NCI-H146 treated with DMSO at 0.1 percent for 48 hours (cell line): ENCODE results near the gene TREH.
"Not testable (repeated sequence)": the region's sequence is repeated elsewhere in the genome, so short reads cannot be mapped to it uniquely, and the experiment has no call there.

ENCODE experiments used
- DNase-seq: peaks from one replicate; lab custom pipeline; 2025; ENCODE audit not compliant: unreplicated experiment; lab: John Stamatoyannopoulos, UW

The TREH gene

DNA sequence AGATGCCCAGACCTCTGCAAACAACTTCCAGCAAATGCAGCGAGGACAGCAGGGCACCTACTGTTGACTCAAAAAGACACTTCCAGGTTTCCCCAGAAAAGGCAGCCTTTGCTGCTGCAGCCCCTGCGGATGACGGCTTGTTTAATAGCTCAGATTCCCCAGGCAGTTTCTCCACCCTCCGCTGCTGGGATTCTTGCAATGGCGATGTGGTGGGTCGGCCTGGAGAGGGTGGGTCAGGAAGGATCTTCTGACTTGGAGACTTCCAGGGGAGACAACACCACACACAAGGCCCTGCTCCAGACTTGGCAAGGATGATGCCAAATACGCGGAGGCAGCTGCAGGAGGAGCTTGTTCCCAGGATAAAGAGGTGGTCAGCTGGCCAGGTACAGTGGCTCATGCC is 17.9 kb upstream of the TREH start:
- DNase-seq: no peak

DNA sequence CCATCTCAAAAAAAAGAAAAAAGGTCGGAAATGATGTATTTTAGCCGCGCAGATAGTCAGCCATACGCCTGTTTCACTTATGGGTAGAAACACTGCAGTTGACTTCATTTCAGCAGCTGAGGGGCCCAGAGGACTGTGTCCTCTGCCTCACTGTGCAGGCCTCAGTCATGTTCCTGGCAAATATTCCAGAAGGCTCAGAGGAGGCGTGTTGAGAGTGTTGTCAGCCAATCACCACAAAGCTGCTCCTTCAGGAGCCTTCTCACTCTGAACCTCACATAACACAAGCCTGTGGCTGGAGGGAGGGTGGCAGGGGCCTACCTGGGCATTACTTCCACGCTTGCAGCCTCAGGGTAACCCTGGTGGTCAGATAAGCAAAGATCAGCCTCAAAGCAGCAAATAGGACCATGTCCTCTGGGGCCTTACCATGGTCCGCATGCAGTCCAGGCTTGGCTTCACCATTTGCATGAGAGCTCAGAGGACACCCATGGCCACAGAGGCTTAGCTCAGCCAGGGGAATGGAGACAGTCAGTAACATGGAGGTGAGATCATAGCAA is 17.3 kb upstream of the TREH start:
- no peak for DNase-seq

DNA sequence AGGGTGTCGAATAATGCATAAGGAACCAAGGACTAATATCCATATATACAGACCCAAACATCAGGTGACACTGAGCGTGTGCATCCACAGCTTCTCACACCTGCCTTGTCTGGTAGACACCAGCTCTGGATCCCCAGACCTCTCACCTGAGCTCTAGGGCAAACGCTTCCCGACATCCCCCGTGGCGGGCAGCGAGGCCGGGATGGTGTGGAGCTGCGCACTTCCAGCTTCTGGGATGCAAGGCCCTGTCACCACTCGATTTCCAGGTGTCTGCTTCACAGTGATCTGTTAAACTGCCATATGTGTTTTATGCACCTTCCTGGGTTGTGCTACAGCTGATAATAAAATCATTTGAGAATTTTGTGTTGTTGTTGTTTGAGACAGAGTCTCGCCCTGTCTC is 15.3 kb upstream of the TREH start:
- DNase-seq: no peak

DNA sequence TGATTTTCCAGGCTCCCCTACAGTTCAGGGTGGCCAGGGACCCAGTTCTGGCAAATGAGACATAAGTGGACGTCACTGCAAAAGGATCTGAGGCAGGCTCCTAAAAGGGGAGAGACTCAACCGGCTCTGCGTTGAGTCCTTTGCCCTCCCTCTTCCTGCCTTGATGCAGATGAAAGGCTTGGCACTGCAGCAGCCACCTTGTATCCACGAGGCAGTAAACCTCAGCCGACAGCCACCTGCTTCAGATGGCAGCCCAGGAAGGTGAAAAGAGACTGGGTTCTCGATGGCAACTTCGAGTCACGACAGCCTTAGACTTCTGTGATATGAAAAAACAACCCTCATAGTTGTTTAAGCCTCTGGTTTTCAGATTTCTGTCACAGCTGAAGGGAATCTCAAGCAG is 14.7 kb upstream of the TREH start:
- no peak for DNase-seq

DNA sequence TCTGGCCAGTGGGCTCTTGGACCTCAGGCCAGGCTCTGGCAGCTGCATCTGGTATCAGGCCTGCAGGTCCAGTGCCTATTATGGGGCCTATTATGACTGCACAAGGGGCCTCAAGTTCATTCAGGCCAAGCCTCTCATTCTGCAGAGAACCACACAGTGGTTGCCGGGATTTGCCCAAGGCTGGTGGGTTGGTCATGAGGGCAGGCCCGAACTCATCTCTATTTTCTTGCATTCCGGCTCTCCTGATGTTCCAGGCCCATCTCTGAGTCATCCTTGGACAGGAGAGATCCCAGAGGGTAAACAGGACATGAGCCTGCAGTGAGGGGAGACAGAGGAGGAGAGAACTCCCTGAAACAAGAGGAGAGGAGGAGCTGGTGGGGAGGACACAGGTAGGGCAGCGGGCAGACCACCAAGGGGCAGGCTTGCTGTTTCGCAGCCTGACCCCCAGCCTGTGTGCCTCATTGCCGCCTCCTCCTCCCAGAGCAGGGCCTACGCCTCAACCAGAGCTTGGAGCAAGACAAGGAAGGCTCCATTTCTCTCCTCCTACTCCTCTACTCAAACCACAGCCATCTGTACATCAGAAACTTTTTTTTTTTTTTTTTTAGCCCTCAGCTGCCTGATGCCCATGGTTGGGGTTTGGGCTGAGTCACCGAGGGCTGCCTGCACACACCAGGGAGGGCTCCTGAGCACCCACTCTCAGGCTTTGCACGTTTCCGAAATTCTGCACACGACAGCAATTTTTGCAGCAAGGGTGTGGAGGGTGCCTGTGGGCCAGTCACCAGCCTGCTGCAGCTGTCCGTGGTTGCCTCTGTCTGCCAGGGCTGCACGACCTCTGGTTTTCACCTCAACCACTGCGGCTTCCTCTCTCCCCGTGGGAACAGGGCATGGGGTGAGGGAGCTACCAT is 12.7 kb upstream of the TREH start:
- DNase-seq: no peak

DNA sequence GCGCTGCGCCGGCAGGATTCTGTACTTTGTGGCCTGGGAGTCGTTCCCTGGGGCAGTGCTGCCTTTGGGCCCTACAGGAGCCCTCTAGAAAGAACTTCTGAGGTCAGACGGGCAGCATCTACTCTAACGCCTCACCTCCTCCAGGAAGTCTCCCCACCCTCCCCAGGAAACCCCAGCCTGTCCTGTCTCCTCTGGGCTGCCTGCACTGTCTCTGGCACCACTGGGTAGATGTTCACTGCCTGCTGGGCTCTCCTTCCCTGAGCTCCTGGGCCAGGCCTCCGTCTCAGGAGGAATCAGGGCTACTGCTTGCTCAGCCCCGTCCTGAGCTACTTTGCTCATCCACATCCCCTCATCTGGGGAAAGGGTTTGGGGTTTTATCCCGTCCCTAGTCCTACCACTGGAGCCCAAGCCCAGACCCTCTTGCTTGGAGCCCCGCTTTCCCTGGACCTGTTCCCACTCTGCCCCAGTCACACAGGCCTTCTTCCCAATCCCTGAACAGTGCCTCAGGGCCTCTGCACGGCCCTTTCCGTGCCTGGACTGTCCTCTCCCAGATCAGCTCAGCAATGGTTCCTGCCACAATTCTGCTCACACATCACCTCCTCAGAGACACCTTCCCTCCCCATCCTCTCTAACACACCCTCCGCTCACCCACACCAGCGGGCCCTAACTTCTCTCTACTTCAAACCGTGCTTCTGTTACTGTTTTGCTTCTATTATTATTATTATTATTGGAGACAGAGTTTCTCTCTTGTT is 11.3 kb upstream of the TREH start:
- no peak for DNase-seq

DNA sequence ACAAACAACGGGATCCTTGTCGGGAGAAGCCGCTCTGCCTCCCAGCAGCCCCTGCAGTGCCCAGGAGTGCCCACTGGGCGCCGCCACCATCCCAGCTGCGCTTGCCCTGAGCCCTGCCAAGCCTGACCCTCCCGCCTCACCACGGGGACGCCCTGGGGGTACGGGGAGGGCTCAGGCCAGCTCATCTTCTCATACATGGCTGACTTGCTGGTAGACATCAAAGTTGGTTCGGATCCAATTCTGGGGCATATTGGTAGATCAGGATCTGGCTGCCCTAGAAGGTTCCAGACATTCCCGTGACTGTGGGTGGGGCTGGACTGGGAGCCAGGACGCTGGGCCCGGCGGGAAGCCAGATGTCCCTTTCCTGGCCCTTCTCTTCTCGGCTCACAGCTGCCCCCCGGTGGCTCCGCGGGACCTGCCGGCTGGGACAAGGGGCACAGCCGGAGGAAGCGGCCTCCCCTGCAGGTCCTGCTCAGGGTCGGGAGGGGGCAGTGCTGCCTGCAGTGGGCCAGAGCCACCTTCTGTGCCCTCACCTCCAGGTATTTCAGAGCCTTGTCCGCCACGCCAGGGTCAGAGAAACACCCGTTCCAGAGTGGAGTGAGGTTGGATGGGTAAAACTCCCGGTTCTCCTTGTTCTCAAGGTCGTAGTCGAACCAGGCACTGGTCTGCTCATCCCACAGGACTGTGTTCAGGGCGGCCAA is 10.6 kb upstream of the TREH start:
- DNase-seq: peak; percentile 84

DNA sequence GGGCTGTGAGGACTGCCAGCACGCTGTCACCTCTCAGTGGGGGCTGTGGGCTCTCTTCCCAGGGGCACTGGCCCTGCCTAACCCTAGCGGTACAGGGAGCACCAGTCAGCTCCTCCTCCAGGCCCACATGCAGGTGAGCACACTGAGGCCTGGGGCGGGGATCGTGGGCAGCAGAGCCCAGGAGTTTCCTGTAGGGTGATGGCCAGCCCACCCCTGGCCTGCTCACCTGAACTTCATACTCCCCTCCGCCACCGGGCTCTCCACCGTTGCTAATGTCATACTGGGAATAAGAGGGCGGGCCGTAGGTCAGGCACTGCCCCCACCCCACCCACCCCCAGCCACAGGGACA is 10.0 kb upstream of the TREH start:
- DNase-seq: no peak

DNA sequence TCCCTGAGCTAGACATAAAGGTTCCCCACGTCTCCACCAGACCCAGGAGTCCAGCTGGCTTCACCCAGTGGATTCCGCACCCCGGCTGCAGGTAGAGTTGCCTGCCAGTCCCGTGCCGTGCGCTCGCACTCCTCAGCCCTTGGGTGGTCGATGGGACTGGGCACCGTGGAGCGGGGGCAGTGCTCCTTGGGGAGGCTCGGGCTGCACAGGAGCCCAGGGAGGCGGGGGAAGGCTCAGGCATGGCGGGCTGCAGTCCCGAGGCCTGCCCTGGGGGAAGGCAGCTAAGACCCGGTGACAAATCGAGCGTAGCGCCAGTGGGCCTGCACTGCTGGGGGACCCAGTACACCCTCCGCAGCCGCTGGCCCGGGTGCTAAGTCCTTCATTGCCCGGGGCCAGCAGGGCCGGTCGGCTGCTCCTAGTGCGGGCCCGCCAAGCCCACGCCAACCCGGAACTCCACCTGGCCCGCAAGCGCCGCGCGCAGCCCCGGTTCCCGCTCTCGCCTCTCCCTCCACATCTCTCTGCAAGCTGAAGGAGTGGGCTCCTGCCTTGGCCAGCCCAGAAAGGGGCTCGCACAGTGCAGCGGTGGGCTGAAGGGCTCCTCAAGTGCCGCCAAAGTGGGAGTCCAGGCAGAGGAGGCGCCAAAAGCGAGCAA is 9.5 kb upstream of the TREH start:
- DNase-seq: no peak

DNA sequence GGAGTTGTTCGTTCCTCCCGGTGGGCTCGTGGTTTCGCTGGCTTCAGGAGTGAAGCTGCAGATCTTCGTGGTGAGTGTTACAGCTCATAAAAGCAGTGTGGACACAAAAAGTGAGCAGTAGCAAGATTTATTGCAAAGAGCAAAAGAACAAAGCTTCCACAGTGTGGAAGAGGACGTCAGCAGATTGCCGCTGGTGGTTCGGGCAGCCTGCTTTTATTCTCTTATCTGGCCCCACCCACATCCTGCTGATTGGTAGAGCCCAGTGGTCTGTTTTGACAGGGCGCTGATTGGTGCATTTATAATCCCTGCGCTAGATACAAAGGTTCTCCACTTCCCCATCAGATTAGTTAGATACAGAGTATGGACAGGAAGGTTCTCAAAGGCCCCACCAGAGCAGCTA is 8.9 kb upstream of the TREH start:
- not testable (repeated sequence) for DNase-seq

DNA sequence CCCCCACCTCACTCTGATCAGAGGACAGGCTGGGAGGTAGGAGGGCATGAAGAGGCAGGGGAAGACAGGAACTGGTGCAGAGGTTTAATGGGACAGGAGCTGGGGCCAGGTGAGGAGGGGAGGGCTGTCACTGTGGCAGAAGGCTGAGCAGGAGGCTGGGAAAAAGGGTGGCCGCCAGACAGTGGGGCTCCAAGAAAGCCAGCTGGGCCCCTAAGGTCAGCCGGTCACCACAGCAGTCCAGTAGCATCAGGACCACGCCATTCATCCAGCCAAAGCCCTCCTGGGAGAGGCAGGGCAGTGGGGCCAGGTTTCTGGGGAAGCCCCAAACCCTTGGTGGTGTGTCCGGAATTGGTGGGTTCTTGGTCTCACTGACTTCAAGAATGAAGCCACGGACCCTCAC is 8.5 kb upstream of the TREH start:
- DNase-seq: no peak

DNA sequence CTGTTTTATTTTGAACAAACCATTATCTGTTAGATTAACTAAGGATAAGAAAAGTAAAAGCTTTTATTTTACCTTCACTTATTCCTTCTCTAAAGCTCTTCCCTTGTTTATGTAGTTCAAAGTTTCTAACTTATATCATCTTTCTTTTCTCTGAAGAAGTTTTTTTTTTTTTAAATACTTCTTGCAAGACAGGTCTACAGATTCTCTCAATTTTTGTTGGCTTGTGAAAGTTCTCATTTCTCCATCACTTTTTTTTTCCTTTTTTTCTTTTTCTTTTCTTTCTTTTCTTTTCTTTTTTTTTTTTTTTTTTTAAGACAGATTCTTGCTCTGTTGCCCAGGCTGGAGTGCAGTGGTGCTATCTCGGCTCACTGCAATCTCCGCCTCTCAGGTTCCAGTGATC is 4.7 kb upstream of the TREH start:
- no peak for DNase-seq

DNA sequence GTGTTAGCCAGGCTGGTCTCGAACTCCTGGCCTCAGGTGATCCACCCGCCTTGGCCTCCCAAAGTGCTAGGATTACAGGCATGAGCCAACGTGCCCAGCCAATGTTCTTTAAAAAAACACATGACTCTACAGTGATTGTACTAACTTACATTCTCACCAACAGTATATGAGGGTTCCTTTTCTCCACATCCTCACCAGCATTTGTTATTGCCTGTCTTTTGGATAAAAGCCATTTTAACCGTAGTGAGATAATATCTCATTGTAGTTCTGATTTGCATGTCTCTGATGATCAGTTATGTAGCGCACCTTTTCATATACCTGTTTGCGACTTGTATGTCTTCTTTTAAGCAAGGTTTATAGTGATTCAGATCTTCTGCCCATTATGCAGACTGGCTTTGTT is 3.5 kb upstream of the TREH start:
- DNase-seq: not testable (repeated sequence)

DNA sequence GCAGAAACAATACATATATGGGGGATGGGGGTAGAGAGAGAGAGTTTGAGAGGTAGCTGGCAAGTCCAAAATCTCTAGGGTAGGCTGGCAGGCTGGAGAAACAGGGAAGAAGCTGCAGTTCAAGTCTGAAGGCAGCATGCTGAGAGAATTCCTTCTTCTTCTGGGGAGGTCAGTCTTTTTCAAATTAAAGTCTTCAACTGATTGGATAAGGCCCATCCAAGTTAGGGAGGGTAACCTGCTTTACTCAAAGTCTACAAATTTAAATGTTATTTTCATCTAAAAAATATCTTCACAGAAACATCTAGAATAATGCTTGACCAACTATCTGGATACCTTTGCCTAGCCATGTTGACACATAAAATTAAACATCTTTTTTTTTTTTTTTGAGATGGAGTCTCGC is 2.9 kb upstream of the TREH start:
- DNase-seq: no peak

DNA sequence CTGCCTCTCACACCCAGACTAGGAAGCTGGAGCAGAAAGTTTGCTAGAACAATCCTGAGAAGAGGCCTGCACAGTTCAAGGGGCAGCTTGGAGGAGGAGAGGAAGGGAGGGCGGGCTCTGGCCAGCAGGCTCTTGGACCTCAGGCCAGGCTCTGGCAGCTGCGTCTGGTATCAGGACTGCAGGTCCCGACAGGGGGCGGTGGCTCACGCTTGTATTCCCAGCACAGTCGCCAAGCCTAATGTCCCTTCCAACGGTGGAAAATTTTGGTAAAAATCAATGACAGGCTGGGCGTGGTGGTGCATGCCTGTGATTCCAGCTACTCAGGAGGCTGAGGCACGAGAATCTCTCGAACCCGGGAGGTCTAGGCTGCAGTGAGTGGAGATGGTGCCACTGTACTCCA is 542 bp downstream of the TREH start:
- DNase-seq: peak; percentile 5

DNA sequence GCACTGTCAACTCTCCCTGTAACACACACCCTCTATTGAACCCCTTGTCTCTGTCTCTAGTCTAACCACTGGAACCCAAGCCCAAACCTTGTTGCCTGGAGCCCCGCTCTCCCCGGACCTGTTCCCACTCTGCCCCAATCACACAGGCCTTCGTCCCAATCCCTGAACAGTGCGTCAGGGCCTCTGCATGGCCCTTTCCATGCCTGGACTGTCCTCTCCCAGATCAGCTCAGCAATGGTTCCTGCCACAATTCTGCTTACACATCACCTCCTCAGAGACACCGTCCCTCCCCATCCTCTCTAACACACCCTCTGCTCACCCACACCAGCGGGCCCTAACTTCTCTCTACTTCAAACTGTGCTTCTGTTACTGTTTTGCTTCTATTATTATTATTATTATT is 1.5 kb downstream of the TREH start:
- DNase-seq: no peak

DNA sequence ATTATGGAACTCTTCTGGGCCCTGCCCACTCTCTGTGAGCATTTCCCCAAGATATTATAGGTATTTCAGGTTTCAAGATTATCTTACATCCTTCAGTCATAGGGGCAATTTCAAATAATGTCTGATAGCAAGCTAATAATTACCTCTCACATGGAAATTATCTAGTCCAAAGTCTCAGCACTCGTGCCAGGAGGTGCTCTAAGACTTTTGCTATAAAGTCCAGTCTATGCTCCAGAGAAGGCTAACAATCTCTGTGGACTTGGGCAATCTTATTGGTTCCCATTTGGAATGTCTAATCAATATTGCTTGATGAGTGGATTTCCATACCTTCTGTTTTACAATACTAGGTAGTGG is 5.4 kb downstream of the TREH start:
- DNase-seq: no peak

DNA sequence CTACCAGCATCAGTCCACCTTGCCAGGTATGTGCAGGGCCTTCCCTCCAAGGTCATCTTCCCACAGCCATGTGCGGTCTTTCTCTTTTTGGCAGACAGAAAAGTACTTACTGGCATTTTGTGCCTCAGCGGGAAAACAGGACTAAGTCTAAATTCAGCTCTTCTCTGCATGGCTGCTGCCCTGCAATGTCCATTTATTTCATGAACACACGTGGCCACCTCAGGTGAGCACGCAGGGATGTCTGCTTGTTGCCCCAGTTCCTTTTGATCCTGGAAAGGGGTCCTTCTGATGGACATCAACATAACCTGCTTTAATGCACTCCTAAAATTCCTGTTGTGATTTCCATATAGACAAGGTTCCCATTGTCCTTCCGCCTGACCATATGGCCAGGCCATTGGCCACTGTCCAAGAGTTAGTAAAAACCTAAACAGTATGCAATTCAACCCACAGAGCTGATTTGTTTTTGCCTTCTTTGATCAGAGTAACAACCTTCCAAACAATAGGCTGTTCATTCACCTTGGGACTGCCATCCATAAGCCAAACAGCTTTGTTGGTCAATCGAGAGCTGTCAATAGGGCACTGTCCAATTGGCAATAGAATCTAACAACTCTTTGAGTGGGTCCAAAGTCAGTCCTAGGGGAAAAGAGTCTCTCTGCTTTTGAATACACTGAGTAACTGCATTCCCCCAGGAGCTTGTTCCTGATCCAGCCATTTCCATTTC is 5.9 kb downstream of the TREH start:
- no peak for DNase-seq

DNA sequence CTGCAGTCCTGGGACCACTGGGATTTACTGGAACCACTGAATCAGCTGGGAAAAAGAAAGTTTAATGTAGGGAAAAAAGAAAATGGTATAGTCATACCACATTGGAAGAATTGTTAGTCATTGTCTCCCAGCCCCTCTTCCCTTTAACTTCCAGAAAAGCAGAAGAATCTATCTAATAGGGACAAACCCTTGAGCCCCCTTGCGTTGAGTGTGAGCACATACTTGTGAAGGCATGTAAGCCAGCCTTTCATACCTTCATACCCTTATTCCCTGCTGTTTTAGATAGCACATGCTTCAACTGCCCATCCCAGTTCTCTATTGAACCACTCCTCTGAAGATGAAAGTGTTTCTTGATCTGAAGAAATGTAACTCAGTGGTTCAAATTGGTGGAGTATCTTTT is 6.6 kb downstream of the TREH start:
- DNase-seq: no peak

DNA sequence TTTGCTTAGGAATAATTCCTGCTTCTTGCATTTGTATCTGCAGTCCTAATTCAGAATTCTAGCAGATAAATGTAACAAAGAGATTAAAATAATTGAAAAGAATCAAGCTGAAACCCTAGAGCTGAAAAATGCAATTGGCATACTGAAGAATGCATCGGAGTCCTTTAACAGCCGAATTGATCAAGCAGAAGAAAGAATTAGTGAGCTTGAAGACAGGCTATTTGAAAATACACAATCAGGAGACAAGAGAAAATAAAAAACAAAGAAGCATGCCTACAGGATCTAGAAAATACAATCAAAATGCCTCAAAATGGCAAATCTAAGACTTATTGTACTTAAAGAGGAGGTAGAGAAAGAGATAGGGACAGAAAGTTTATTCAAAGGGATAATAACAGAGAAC is 8.2 kb downstream of the TREH start:
- DNase-seq: no peak

DNA sequence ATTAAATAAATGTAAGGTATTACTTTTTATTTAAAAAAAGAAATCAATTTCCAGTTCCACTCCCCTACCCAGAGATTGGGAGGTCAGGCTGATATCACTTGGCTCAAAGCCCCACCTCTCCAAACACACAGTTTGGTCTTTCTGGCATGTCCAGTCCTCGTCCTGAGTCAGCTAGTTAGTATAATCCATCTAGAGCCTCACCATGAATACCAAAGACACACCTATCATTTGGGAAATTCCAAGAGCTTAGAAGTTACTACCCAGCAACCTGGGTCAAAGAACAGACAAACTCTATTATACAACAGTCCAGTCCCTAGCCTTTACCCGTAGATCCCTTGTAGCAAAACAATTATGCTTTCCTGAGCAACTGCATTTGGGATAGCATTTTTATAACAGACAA is 9.4 kb downstream of the TREH start:
- DNase-seq: no peak
